HG02943 (cell line): ENCODE results near the gene DENND1A.
"Not testable (repeated sequence)": the region's sequence is repeated elsewhere in the genome, so short reads cannot be mapped to it uniquely, and the experiment has no call there.

ENCODE experiments used
- ATAC-seq: cut with Tn5 transposase; IDR thresholded peaks from one replicate; pipeline ENCODE4 v1.9.1; 2021; ENCODE audit warnings: mild to moderate bottlenecking, low read depth, moderate library complexity; ENCODE audit not compliant: unreplicated experiment

Gene DENND1A

DNA sequence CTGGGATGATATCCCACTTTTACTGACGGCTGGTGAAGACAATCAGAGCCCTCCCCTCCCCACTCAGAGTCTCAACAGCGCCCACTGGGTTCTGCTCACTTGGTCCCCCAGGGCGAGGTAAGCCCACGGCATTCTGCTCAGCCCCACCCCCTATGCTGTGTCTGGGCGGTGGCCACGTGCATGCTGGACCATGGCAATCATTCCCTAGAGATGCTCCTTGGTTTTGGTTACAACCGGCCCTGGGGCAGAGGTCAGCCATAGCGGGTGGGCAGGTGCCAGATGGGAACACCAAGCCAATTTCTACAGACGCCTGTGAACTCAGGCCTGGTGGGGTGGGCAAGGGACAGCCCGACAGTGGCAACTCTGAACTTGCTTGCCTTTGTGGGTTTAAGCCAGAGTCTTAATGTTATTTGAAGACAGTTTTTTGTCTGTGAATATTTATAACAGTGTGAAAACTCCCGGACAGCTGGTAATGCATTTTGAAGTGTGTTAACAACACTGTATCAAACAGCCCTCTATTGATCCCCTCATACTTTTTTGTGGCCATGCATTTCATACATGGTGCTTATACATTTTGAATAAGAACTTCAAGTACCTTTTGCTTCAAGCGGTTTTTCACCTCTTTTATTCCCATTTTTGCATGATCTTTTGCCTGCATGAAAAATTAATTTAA is 479.7 kb downstream of the DENND1A start:
- no peak for ATAC-seq

DNA sequence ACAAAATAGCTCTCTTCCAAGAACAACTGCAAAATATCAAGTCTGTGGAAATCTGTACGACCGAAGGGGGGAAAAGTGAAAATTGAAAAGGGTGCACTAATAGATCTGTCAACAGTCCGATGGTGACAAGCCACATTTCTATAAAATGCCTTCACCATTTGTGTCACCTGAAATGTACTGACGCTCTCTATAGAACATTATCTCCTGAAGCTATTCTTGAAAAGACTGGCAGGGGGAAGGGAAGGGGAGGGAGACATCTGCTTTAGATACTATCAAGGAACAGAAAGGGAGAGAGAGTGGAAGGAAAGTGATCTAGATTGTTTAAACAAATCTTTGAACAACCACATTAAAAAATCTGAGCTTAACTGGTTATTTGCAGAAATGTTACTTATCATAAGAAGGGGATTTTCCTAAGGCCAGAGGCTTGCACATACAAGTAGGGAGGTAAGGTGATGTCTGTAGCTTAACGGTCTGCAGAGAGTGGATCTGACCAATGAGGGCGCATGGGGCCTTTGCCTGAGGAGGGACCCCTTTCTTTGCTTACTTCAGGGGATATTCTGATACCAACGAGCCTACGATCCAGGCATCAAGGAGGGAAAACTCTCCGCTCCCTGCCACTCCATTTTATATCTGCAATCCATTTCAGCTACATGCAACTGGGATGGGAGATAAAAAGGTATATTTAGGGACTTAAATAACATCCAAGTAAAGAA is 481.8 kb downstream of the DENND1A start:
- no peak for ATAC-seq

DNA sequence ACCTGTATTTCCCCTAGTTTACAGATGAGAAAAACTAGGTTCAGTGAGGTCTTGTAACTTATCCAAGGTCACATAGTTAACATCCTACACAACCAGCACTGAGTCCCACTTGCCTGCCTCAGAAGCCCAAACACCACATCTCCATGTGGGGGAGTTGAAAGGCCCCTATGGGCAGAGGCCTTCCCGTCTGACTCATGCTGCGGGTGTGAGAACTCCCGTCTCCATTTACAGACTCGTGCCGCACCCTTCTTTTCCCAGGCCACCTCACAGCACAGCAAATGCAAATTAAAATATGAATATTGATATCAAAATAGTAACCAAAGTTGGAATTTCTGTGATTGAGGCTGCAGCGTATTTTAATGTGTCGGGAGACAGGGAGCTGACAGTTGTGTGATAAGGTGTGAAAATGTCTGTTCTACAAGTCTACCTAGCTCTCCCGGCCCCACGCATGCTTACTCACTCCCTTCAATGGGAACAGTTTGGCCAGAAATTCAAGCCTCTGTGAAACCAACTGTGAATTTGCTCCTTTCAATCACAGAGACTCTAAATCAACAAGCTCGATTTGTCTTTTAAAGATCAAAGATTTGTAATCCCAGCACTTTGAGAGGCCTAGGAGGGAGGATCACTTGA is 483.8 kb downstream of the DENND1A start:
- no peak for ATAC-seq

DNA sequence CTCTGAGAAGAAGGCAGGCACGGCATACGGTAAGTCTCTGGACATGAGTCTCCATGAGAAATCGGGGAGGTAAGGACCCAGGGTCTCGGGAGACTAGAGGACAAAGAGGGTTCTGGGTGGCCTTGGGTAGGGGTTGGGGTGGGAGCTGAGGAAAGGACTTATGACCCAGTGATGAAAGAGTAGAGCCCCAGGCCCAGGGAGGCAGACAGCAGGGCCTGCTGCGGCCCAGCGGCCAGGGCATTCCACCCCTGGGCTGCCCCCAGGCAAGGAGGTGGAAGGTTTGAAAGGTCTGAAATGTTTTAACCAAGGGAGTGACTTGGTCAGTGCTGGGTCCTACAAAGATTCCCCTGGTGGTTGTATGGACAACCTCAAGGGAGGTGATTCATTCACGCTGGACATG is 484.8 kb downstream of the DENND1A start:
- no peak for ATAC-seq

GRCh38 chr9:123441769-123442168 is 488.2 kb downstream of the DENND1A start:
- ATAC-seq = no peak

DNA sequence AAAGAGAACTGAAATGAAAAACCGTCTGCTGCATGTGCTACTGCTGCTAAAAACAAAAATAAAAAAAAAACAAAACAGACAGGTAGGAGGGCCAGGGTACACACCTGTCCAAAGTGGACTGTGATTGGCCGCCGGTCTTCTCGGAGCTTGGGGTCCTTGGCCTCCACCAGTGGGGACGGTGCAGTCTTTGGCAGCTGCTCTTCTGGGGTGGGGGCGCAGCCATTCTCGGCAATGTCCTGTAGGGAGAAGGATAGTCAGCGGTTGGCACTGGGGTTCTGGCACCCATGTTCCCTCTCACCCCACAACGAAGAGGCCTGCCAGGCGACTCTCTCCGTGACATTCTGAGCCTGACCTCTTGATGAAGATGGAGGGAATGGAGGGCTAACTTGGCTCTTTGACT is 489.7 kb downstream of the DENND1A start:
- ATAC-seq = no peak

GRCh38 chr9:123438821-123439220 is 491.1 kb downstream of the DENND1A start:
- no peak for ATAC-seq

DNA sequence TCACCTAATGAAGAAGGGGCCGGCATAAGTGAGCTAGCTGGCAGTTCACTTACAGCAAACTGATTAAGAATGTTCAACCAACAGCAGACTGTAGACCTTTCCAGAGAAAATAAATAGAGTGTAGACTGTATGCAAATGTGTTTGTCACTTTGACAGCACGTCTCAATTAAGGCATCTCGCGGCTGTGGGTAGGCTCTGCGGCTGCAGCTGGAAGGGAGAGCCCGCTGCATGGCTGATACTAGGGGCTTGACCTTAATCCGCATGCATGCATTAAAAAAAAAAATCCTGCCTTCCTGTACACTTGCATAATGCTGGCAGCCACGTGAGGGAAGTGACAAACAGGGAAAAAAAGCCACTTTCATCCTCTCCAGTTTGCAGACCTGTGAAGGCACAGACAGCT is 491.6 kb downstream of the DENND1A start:
- ATAC-seq = no peak

GRCh38 chr9:123437201-123437600 is 492.7 kb downstream of the DENND1A start:
- no peak for ATAC-seq

- no peak for ATAC-seq
These were observed 494.5 kb downstream of the DENND1A start for GRCh38 chr9:123435471-123435870.

GRCh38 chr9:123434619-123435240 is 495.2 kb downstream of the DENND1A start:
- no peak for ATAC-seq

GRCh38 chr9:123432331-123433236 is 497.3 kb downstream of the DENND1A start:
- no peak for ATAC-seq

- ATAC-seq = no peak
These were observed 498.3 kb downstream of the DENND1A start for GRCh38 chr9:123431581-123431980.

- ATAC-seq = not testable (repeated sequence)
These were observed 501.5 kb downstream of the DENND1A start for GRCh38 chr9:123428450-123428849.

DNA sequence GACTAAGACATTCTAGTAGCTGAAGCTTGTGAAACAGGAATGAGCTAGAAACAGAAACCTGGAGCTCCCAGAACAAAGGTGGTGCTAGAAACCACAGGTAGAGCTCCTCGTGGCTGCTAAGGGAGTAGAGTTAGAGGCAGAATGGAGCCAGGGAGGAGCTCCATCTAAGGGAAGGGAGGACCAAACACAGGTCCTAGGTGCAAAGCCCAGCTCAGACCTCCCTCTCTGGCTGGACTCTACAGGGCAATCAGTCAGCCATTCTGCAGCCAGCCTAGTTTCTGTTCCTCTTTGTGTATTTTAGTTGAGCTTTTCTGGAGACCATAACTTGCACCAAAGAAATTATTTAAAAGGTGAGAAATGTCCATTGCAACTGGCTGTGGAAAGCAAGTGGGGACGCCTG is 503.5 kb downstream of the DENND1A start:
- ATAC-seq = no peak

DNA sequence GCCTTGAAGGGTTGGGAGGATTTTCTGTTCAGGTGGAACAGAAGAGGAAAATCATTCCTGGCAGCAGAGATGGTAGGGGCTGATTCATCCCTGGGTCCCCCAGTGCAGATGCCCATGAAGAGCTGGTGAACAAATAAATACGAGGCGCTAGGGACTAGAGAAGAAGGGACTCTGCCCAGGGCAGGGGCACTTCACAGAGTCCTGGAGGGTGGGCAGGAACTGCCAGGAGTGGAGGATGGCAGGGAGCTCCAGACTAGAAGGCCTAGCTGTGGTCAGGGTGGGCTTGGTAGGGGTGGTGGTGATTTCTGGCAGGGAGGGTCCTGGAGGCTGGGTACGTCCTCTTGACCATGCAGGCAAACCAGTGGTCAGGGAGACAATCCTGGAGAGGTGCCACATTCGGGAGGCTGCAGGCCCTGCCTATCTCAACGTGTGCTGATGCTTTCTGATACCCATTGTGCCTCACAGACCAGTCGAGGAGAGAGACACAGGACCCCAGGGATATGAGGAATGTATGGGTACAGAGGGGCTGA is 504.0 kb downstream of the DENND1A start:
- no peak for ATAC-seq

DNA sequence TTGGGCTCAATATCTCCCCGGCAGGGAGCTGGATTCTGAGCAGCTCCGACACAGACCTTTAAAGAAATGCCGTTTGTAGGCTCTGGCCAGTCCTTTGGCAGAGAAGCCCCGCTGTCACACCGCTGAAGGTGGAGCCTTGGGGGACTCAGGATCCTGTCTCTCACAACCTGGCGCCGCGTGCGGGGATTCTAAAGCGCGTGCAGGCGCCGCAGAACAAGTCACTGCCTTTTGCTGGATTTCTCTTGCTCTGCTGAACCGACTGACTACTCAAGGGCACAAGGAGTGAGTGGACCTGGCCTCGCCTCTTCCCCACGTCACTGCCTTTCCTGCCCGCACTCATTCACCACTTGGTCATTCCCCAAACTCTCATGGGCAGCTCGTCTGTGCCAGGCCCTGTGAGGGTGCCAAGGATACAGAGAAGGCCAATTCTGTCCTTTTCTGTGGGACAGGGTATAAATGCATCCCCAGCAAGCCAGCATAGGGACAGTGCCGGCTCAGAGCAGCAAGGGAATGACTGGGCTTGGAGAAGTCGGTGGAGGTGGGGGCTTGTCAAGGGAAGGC is 504.6 kb downstream of the DENND1A start:
- no peak for ATAC-seq

- no peak for ATAC-seq
These were observed 505.2 kb downstream of the DENND1A start for GRCh38 chr9:123424552-123425225.

GRCh38 chr9:123424131-123424530 is 505.8 kb downstream of the DENND1A start:
- no peak for ATAC-seq
